ENCODE measurements around the gene NFE2L2.
"Not testable (repeated sequence)": the region's sequence is repeated elsewhere in the genome, so short reads cannot be mapped to it uniquely, and the experiment has no call there.

The NFE2L2 gene

GRCh38 chr2:177279847-177280246, 15.3 kb upstream of the NFE2L2 start:
- DNase-seq (ENCODE audit: low spot score), result no peak

- no peak for DNase-seq (ENCODE audit: low spot score)
These were observed 11.2 kb upstream of the NFE2L2 start for GRCh38 chr2:177275743-177276055.

GRCh38 chr2:177275040-177275742, 10.7 kb upstream of the NFE2L2 start:
- DNase-seq (ENCODE audit: low spot score), result no peak

GRCh38 chr2:177273408-177273807, 8.9 kb upstream of the NFE2L2 start:
- no peak for DNase-seq (ENCODE audit: low spot score)

- no peak for DNase-seq (ENCODE audit: low spot score)
These were observed 8.2 kb upstream of the NFE2L2 start for GRCh38 chr2:177272765-177273164.

- DNase-seq (ENCODE audit: low spot score), result no peak
These were observed 7.6 kb upstream of the NFE2L2 start for GRCh38 chr2:177271981-177272666.

GRCh38 chr2:177270531-177270930, 6.0 kb upstream of the NFE2L2 start:
- DNase-seq (ENCODE audit: low spot score), result no peak

GRCh38 chr2:177268901-177269300, 4.4 kb upstream of the NFE2L2 start:
- no peak for DNase-seq (ENCODE audit: low spot score)

- no peak for DNase-seq (ENCODE audit: low spot score)
These were observed 3.8 kb upstream of the NFE2L2 start for GRCh38 chr2:177268187-177268871.

GRCh38 chr2:177266955-177267354, 2.4 kb upstream of the NFE2L2 start:
- DNase-seq (ENCODE audit: low spot score), result not testable (repeated sequence)

- DNase-seq (ENCODE audit: low spot score), result peak; percentile 30
These were observed 1.6 kb upstream of the NFE2L2 start for GRCh38 chr2:177265824-177266817.

GRCh38 chr2:177264209-177264692, 276 bp downstream of the NFE2L2 start:
- no peak for DNase-seq (ENCODE audit: low spot score)

- peak; percentile 94 for DNase-seq (ENCODE audit: low spot score)
These were observed 897 bp downstream of the NFE2L2 start for GRCh38 chr2:177263451-177264208.

GRCh38 chr2:177262958-177263450, 1.5 kb downstream of the NFE2L2 start:
- no peak for DNase-seq (ENCODE audit: low spot score)

- no peak for DNase-seq (ENCODE audit: low spot score)
These were observed 2.4 kb downstream of the NFE2L2 start for GRCh38 chr2:177262092-177262491.

- DNase-seq (ENCODE audit: low spot score), result no peak
These were observed 3.1 kb downstream of the NFE2L2 start for GRCh38 chr2:177261116-177262060.

- DNase-seq (ENCODE audit: low spot score), result no peak
These were observed 4.1 kb downstream of the NFE2L2 start for GRCh38 chr2:177260379-177260778.

GRCh38 chr2:177258059-177258458, 6.5 kb downstream of the NFE2L2 start:
- DNase-seq (ENCODE audit: low spot score), result no peak

- DNase-seq (ENCODE audit: low spot score), result no peak
These were observed 7.1 kb downstream of the NFE2L2 start for GRCh38 chr2:177257471-177257870.

- no peak for DNase-seq (ENCODE audit: low spot score)
These were observed 7.8 kb downstream of the NFE2L2 start for GRCh38 chr2:177256695-177257094.
